Activated CD4-positive, alpha-beta T cell treated with anti-CD3 and anti-CD28 coated beads, Interleukin-2, Interleukin-6, amounts not matched to agents 100 ng/mL and 50 ng/mL, durations not matched to agents 16 hours and 8 hours (primary cell): ENCODE measurements around the gene PLA2G4A.

Source experiments
- DNase-seq: peaks from one replicate; pipeline ENCODE4 v3.0.0-alpha.2; 2020

The PLA2G4A gene

GRCh38 chr1:187033693-187034390 lies 205.1 kb downstream of the PLA2G4A start:
- no peak for DNase-seq

DNA sequence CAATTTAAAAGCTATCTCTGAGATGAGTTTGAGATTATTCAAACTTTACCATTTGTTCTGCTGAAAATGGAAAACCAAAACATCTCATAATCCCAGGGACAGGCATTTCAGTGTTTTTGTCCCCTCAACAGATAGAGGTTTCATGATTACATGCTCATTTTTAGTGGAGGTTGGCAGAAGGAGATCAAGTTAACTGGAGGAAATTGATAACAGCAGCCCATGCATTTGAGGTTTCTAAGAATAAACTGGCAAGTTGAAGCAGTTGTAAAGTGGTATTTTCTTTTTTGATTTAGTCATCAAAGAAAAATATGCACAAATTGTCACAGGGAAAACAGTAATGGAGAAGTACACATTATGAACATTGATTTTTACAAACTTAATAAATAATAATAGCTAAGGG lies 205.8 kb downstream of the PLA2G4A start:
- no peak for DNase-seq

- no peak for DNase-seq
These were observed 209.3 kb downstream of the PLA2G4A start for GRCh38 chr1:187037973-187038553.
